Mesangial cell (primary cell): Measurements from ENCODE around the gene NEURL1. TPM values are rescaled to one million over a fixed set of nuclear protein-coding genes. Genes with fewer than 3 reads are reported as not detected.

Experiments
- total RNA-seq: library from RNA; depleted of rRNA; stranded (reverse); fragments of >200 nt; gene quantifications from 2 replicates; pipeline ENCODE4 v1.2.3, GENCODE V29; 2015

NEURL1 gene, protein sequence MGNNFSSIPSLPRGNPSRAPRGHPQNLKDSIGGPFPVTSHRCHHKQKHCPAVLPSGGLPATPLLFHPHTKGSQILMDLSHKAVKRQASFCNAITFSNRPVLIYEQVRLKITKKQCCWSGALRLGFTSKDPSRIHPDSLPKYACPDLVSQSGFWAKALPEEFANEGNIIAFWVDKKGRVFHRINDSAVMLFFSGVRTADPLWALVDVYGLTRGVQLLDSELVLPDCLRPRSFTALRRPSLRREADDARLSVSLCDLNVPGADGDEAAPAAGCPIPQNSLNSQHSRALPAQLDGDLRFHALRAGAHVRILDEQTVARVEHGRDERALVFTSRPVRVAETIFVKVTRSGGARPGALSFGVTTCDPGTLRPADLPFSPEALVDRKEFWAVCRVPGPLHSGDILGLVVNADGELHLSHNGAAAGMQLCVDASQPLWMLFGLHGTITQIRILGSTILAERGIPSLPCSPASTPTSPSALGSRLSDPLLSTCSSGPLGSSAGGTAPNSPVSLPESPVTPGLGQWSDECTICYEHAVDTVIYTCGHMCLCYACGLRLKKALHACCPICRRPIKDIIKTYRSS
- total RNA-seq, result 0.33 and 0.51 TPM in 2 replicates

DNA sequence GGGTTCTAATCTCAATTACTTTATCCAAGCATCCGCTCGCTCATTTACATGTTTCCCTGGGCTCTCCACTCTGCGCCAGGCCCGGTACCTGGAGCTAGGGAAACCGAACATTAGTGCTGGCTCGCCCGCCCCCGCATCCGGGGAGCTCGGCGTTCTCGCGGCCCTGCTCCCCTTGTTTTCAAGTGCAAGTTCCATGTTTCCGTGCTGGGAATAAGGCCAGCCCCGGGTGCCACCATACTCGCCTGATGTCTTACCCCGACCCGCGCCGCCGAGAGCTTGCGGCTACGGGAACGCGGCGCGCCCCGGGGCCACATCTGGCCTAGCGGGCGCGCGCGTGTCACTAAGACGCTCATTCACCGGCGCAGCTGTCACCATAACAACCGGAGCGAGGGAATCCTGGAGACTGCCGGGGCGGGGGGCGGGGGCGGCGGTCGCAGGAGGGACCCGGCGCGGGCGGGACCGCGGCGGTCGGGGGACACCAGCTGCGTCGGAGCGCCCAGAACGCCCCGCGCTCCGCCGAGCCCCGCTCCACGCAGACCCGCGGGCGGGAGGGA, at the start of gene NEURL1:
Gene NEURL1 (plus strand): TSS at position 344 of the 554 bp plus-strand sequence. CDS start 683 bp downstream, outside the sequence.

DNA sequence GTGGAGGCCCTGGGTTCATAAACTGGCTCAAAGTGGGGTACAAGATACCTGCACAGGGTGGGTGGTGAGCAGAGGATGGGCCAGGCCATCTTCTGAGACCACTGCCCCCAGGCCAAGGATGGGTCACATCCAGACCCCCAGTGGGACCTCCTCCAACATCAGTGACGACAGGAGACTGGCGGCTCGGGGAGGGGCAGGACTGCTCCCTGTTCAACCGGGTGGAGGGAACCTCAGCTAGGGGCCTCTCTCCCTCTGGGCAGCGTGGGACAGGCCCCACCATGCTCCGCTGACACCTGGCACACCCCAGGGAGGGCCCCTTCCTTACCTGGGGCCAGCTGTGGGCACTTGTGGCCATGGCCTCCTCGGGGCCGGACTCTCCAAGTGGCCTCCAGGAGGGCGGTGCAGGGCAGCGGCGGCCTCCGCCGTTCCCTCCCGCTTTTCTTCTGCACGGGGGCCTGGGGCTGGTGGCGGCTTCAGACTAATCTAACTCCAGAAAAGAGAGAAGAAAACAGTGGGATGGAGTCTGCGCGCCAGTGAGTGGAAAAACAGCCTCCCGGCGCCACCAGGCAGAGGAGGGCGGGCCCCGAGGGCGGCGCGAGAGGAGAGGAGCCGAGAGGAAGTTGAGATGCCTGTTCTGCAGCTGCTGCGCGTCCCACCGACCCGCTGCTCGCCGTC, 41.5 kb upstream of the NEURL1 start, which contains the start of gene CALHM2:
Gene CALHM2 (minus strand): TSS at position 540 of the 675 bp plus-strand sequence. CDS start 2,429 bp downstream, outside the sequence.

DNA sequence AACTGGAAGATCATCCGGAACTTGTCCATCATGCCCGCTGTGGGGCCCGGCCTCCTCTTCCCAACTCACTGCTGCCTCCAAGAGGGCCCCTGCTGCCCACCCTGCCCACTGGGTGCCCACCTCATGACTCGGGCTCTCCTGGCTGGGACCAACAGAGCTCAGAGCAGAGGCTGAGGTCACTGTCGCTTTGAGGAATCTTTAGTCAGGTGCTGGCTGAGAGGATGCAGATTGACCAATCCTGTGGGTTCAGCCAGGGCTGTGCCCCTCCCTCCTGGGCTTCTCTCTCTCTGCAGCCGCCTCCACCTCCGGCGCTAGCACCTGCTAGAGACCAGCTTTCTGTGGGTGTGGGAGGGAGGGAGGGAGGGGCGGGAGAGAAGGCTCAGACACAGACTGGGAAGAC, 34.8 kb upstream of the NEURL1 start, which contains the start of gene CALHM1:
Gene CALHM1 (minus strand): TSS at position 181 of the 400 bp plus-strand sequence. CDS start 149 bp downstream, at position 32.

GRCh38 chr10:103479135-103479534, 14.4 kb upstream of the NEURL1 start, which contains the start of gene CALHM3:
CALHM3 (minus strand) TSS chr10:103479240; CDS start chr10:103479032, 208 bp downstream.

Other genes starting within 250 kb of the NEURL1 start
- not detected in 2 replicates for gene RPEL1, start 247.8 kb upstream of the NEURL1 start, total RNA-seq
- 2.7 and 2.9 TPM in 2 replicates for gene INA, start 216.6 kb upstream of the NEURL1 start, total RNA-seq
- gene PCGF6, start 142.6 kb upstream of the NEURL1 start, total RNA-seq, result 8.0 and 9.0 TPM in 2 replicates
- gene TAF5, start 125.7 kb upstream of the NEURL1 start, total RNA-seq, result 2.2 and 4.9 TPM in 2 replicates
- gene ATP5MK, start 97.2 kb upstream of the NEURL1 start, total RNA-seq, result 110 and 173 TPM in 2 replicates
- gene PDCD11, start 97.1 kb upstream of the NEURL1 start, total RNA-seq, result 25.2 and 31.9 TPM in 2 replicates
- 3.9 and 10.3 TPM in 2 replicates for gene CALHM2, start 41.3 kb upstream of the NEURL1 start, total RNA-seq
- not detected in 2 replicates for gene CALHM1, start 34.8 kb upstream of the NEURL1 start, total RNA-seq
- gene CALHM3, start 14.5 kb upstream of the NEURL1 start, total RNA-seq, result not detected in 2 replicates